ENCODE results near the gene EXD3. TPM values are rescaled to one million over a fixed set of nuclear protein-coding genes. Genes with fewer than 3 reads are reported as not detected.

Gene EXD3
- total RNA-seq, 4 donors from 2014 or later = 8.3 to 22.3 (median 14.2) TPM

DNA sequence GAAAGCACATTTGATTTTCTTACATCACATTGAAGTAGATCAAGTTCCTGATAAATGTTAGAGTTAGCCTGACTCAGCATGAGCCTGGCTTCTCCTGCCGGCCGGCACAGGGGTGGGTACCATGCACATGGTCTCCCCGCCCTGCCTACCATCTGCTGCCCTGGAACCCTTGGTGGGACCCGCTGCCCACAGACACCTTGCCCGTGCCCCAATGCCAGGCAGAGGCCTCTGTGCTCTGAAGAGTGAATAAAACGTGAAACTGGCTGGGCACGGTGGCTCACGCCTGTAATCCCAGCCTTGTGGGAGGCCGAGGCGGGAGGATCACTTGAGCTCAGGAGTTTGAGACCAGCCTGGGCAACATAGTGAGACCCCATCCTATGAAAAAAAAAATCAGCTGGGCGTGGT is 17.3 kb downstream of the EXD3 start:
- intact Hi-C loops (cut with DNase I) = loop anchor here (5.0 kb wide), 1 partner anchor 108 kb away; no protein-coding TSS in a partner anchor
- no peaks in the 10 kb centered on the region for H3K9me3 ChIP-seq
- H3K4me1 ChIP-seq = peaks cover 17 to 23% (median 21%) of the 10 kb centered on the region in 4 donors
- H3K4me3 ChIP-seq = no peak overlapping the region
- 96% methylated on average over 11 of the region's 11 CpGs for WGBS
- H3K27me3 ChIP-seq = peaks cover 0 to 9% (median 0%) of the 10 kb centered on the region in 4 donors
- TF ChIP-seq POLR2AphosphoS5 (IDR thresholded peaks at IDR 0.05) (no peak), EP300 (IDR thresholded peaks at IDR 0.05) (no peak), CTCF (IDR thresholded peaks at IDR 0.05) (no peak), POLR2A (IDR thresholded peaks at IDR 0.05; ENCODE audit: low read depth) (no peak)
- no peak overlapping the region for H3K27ac ChIP-seq (replicated peaks in 1 of 4)
- H3K36me3 ChIP-seq = peaks cover 0 to 8% (median 2%) of the 10 kb centered on the region in 4 donors
- no peak for DNase-seq (ENCODE audit: extremely low spot score)

DNA sequence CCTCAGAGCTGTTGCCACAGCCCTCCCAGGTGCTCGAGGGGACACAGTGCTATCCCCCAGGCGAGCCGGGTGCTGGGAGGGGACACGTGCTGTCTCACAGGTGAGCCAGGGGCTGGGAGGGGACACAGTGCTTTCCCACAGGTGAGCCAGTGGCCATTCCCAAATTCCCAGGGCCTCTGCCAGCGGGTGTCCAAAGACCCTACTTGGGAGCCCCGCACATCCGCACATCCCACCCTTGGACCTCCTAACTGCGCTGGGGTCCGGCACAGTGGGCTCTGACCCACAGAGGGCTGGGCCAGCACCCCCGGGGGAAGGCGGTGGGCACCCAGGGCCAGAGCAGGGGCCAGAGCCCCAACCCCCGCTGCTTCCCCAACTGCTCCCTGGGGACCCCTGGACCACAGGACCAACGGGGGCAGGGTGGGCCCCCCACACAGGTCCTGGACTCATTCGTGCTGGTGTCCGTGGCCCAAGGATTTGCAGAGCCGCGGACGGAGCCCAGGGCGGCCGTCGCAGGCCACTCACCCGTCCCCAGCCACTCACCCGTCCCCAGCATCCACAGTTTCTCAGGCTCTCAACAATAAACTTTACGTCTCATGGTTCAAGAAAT is 17.9 kb downstream of the EXD3 start:
- TF ChIP-seq EP300 (IDR thresholded peaks at IDR 0.05) (no peak), POLR2A (IDR thresholded peaks at IDR 0.05; ENCODE audit: low read depth) (no peak)
- no peak overlapping the region for H3K4me3 ChIP-seq
- peaks cover 14 to 20% (median 19%) of the 10 kb centered on the region in 4 donors for H3K4me1 ChIP-seq
- H3K36me3 ChIP-seq = peaks cover 0 to 8% (median 2%) of the 10 kb centered on the region in 4 donors
- no peak for DNase-seq (ENCODE audit: extremely low spot score)
- intact Hi-C loops (cut with DNase I) = loop anchor here (5.0 kb wide), 1 partner anchor 108 kb away; no protein-coding TSS in a partner anchor
- H3K27ac ChIP-seq (replicated peaks in 1 of 4) = no peak overlapping the region
- no peaks in the 10 kb centered on the region for H3K9me3 ChIP-seq
- H3K27me3 ChIP-seq = peaks cover 0 to 9% (median 0%) of the 10 kb centered on the region in 4 donors
- 100% methylated on average over 4 of the region's 24 CpGs for WGBS

DNA sequence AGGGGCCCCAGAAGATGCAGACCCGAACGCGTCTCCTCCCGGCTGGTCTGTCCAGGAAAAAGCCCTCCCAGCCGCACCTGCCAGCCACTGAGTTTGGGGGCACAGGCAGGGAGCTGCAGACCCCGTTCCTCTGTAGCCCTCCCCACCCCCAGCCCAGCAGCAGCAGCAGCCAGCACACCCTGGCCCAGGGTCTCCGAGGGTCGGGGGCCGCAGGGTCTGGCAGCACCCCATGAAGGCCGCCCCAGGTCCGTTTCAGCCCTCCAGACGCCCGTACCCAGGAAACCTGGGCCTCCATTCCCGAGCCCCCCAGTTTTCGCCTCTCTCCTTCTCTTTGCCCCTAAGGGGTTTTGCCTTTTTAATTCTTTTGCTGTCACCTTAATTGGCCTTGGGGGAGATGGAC is 19.7 kb downstream of the EXD3 start:
- peaks cover 0 to 12% (median 2%) of the 10 kb centered on the region in 4 donors for H3K36me3 ChIP-seq

DNA sequence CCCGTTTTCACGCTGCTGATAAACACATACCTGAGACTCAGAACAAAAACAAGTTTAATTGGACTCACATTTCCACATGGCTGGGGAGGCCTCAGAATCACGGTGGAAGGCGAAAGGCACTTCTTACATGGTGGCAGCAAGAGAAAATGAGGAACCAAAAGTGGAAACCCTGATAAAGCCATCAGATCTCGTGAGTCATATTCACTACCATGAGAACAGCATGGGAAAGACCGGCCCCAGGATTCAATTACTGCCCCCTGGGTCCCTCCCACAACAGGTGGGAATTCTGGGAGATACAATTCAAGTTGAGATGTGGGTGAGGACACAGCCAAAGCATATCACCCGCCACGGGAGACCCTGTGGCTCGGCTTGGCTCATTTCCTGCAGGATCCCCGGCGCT is 20.2 kb downstream of the EXD3 start:
- no peak for DNase-seq (ENCODE audit: extremely low spot score)
- Histone ChIP-seq H3K27ac (replicated peaks in 1 of 4) (no peak overlapping the region), H3K36me3 (peaks cover 0 to 12% (median 2%) of the 10 kb centered on the region in 4 donors), H3K4me3 (no peak overlapping the region), H3K9me3 (no peaks in the 10 kb centered on the region), H3K27me3 (peaks cover 0 to 9% (median 0%) of the 10 kb centered on the region in 4 donors), H3K4me1 (peaks cover 14 to 17% (median 16%) of the 10 kb centered on the region in 4 donors)
- 95% methylated on average over 6 of the region's 11 CpGs for WGBS
- intact Hi-C loops (cut with DNase I) = no loop called here
- TF ChIP-seq POLR2AphosphoS5 (IDR thresholded peaks at IDR 0.05) = no peak
- TF ChIP-seq CTCF (IDR thresholded peaks at IDR 0.05) = no peak
- no peak for TF ChIP-seq POLR2A (IDR thresholded peaks at IDR 0.05; ENCODE audit: low read depth)
- TF ChIP-seq EP300 (IDR thresholded peaks at IDR 0.05) = no peak

More for the DNA sequence above, 19.7 kb downstream of the EXD3 start:
- H3K9me3 ChIP-seq = no peaks in the 10 kb centered on the region
- no peak overlapping the region for H3K27ac ChIP-seq (replicated peaks in 1 of 4)
- H3K27me3 ChIP-seq = peaks cover 0 to 9% (median 0%) of the 10 kb centered on the region in 4 donors
- TF ChIP-seq EP300 (IDR thresholded peaks at IDR 0.05) (no peak), POLR2A (IDR thresholded peaks at IDR 0.05; ENCODE audit: low read depth) (no peak), POLR2AphosphoS5 (IDR thresholded peaks at IDR 0.05) (no peak), CTCF (IDR thresholded peaks at IDR 0.05) (no peak)
- no peak overlapping the region for H3K4me3 ChIP-seq
- H3K4me1 ChIP-seq = peaks cover 14 to 20% (median 19%) of the 10 kb centered on the region in 4 donors
- 96% methylated on average over 9 of the region's 15 CpGs for WGBS
- no peak for DNase-seq (ENCODE audit: extremely low spot score)
- intact Hi-C loops (cut with DNase I) = no loop called here

GRCh38 chr9:137398561-137399468 is 24.1 kb downstream of the EXD3 start:
- WGBS = 94% methylated on average over 58 of the region's 60 CpGs
- H3K36me3 ChIP-seq = peaks cover 0 to 26% (median 17%) of the 10 kb centered on the region in 4 donors
- no peaks in the 10 kb centered on the region for H3K27me3 ChIP-seq
- H3K4me3 ChIP-seq = no peak overlapping the region
- intact Hi-C loops (cut with DNase I) = no loop called here
- no peaks in the 10 kb centered on the region for H3K9me3 ChIP-seq
- no peaks in the 10 kb centered on the region for H3K4me1 ChIP-seq
- TF ChIP-seq EP300 (IDR thresholded peaks at IDR 0.05) (no peak), POLR2AphosphoS5 (IDR thresholded peaks at IDR 0.05) (no peak), CTCF (IDR thresholded peaks at IDR 0.05) (no peak), POLR2A (IDR thresholded peaks at IDR 0.05; ENCODE audit: low read depth) (no peak)
- no peak for DNase-seq (ENCODE audit: extremely low spot score)
- no peak overlapping the region for H3K27ac ChIP-seq (replicated peaks in 1 of 4)

Data from esophagus muscularis mucosa (tissue), 4 donors.